Astrocyte of the spinal cord (primary cell): ENCODE measurements around the gene NHS.

Experiments
- DNase-seq: peaks from one replicate; pipeline ENCODE4 v3.0.0; 2011; ENCODE audit warnings: low read depth, low spot score
- H3K4me3 ChIP-seq: 2 replicates; pipeline ENCODE4 v1.5.1; 2011; ENCODE audit warnings: low read depth, mild to moderate bottlenecking, low read length, moderate library complexity
- CTCF ChIP-seq: IDR thresholded peaks from 2 replicates; pipeline ENCODE4 v1.5.1; 2012; ENCODE audit warnings: low read depth, mild to moderate bottlenecking, low read length, inconsistent platforms
- in situ Hi-C: cut with HindIII; loops from 2 replicates; pipeline ENCODE4 v1.10.0; 2017; ENCODE audit warnings: low sequenced_read_pairs

The NHS gene

GRCh38 chrX:17531500-17531899 is 156.5 kb downstream of the NHS start:
- TF ChIP-seq CTCF, result no peak
- no peak for DNase-seq
- H3K4me3 ChIP-seq, result no peak overlapping the region
- in situ Hi-C loops, result no loop called here

GRCh38 chrX:17535229-17535628 is 160.2 kb downstream of the NHS start:
- in situ Hi-C loops, result no loop called here
- TF ChIP-seq CTCF, result peak; percentile 46
- no peak for DNase-seq
- H3K4me3 ChIP-seq, result no peak overlapping the region

GRCh38 chrX:17537723-17538243 is 162.8 kb downstream of the NHS start:
- no peak for TF ChIP-seq CTCF
- no peak for DNase-seq
- in situ Hi-C loops, result no loop called here
- H3K4me3 ChIP-seq, result no peak overlapping the region

GRCh38 chrX:17542123-17542522 is 167.1 kb downstream of the NHS start:
- in situ Hi-C loops, result no loop called here
- H3K4me3 ChIP-seq, result no peak overlapping the region
- TF ChIP-seq CTCF, result no peak
- no peak for DNase-seq

GRCh38 chrX:17544821-17545220 is 169.8 kb downstream of the NHS start:
- TF ChIP-seq CTCF, result no peak
- in situ Hi-C loops, result no loop called here
- H3K4me3 ChIP-seq, result no peak overlapping the region
- DNase-seq, result no peak

GRCh38 chrX:17546356-17546755 is 171.4 kb downstream of the NHS start:
- DNase-seq, result no peak
- H3K4me3 ChIP-seq, result no peak overlapping the region
- TF ChIP-seq CTCF, result no peak
- in situ Hi-C loops, result no loop called here

- peak; percentile 91 for DNase-seq
- no peak for TF ChIP-seq CTCF
- H3K4me3 ChIP-seq, result no peak overlapping the region
- in situ Hi-C loops, result no loop called here
These were observed 172.7 kb downstream of the NHS start for GRCh38 chrX:17547658-17548057.
